GM12864 (cell line): ENCODE results near the gene GLIS2.
A peak's percentile ranks its signal among the peaks of the same experiment; 100 is the strongest.

Experiments used
- DNase-seq: peaks from one replicate; pipeline ENCODE4 v3.0.0-alpha.2; 2011; ENCODE audit warnings: low read depth
- H3K4me3 ChIP-seq: 2 replicates; pipeline ENCODE4 v1.5.1; 2011; ENCODE audit warnings: mild to moderate bottlenecking, low read depth, low read length, control low read depth
- TF ChIP-seq, protein P1 (sequence below): IDR thresholded peaks from 2 replicates; pipeline ENCODE4 v1.5.1; 2011; ENCODE audit warnings: low read depth, mild to moderate bottlenecking, moderate library complexity, low read length, control low read depth, inconsistent platforms; ENCODE audit errors: missing control alignments

The GLIS2 gene

DNA sequence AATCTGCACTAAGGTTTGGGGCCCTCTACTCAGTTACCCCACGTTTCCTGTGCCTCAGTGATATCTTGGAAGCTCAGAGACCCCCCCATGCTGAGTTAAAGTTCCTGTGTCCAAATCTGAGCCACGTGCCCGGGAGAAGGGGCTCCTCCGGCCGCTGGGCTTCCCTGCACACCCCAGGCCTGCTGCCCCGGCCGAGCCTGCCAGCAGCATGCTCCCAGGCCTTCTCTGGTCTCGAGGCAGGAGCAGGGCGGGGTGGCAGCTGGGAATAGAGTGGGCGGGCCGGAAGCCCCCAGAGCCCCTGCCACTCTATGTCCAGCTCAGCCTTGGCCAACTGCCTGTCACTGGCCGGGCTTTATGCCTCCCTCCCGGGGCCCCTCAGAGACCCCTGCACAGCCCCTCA lies 50.1 kb downstream of the GLIS2 start:
- H3K4me3 ChIP-seq, result no peak overlapping the region
- DNase-seq, result no peak
- TF ChIP-seq, protein P1, sequence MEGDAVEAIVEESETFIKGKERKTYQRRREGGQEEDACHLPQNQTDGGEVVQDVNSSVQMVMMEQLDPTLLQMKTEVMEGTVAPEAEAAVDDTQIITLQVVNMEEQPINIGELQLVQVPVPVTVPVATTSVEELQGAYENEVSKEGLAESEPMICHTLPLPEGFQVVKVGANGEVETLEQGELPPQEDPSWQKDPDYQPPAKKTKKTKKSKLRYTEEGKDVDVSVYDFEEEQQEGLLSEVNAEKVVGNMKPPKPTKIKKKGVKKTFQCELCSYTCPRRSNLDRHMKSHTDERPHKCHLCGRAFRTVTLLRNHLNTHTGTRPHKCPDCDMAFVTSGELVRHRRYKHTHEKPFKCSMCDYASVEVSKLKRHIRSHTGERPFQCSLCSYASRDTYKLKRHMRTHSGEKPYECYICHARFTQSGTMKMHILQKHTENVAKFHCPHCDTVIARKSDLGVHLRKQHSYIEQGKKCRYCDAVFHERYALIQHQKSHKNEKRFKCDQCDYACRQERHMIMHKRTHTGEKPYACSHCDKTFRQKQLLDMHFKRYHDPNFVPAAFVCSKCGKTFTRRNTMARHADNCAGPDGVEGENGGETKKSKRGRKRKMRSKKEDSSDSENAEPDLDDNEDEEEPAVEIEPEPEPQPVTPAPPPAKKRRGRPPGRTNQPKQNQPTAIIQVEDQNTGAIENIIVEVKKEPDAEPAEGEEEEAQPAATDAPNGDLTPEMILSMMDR, result no peak

DNA sequence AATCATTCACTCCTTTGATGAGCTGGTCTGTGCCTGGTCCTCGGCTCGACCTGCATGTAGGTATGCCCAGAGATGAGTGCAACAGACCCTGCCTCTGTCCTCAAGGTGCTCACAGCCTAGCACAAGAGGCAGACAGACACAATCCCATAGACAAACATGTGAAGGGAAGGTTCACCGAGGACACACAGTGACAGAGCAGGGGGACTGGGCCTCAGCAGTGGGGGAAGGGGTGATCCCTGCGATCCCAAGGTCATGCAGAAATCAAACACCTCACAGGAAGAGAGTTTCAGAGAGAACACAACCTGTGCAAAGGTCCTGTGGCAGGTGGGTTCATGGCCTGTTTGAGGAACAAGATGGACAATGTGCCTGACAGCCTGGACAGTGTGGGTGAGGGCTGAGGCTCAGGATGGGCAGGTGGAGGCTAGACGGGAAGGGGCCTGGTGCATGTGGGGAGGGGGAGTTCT lies 51.6 kb downstream of the GLIS2 start:
- TF ChIP-seq, protein P1, result no peak
- no peak for DNase-seq
- no peak overlapping the region for H3K4me3 ChIP-seq

DNA sequence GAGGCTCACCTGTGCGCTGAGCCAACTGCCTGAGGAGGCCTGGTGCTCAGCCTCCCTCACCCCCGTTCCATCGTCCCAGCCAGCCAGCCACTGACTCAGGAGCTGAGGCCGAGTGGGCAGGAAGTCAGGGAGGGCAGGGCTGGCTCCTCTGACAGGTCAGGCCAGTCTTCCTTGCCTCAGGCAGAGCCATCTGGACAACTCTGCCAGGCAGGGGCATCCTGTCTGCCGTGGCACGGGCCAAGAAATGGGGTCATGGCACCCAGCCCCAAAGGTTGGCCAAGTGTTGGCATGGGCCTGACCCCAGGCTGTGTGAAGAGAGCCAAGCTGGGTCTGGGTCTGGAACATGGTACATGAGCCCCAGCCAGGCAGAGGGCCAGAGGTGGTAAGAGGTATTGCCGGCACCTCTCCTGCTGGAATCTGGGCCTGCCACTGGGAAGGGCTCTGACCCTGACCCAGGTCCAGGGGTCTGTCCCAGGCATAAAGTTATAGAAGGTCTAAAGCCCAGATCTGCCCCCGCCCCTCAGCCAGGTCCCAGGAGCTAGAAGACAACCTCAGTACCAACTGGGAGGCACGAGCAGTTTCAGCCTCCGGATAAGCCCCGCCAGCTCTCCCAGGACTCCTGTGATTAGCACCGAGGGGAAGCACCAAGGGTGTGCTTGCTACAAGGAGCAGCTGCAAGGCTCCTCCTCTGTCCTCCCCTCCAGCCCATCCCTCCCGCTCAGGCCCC lies 53.3 kb downstream of the GLIS2 start:
- no peak overlapping the region for H3K4me3 ChIP-seq
- DNase-seq, result no peak
- TF ChIP-seq, protein P1, result no peak

DNA sequence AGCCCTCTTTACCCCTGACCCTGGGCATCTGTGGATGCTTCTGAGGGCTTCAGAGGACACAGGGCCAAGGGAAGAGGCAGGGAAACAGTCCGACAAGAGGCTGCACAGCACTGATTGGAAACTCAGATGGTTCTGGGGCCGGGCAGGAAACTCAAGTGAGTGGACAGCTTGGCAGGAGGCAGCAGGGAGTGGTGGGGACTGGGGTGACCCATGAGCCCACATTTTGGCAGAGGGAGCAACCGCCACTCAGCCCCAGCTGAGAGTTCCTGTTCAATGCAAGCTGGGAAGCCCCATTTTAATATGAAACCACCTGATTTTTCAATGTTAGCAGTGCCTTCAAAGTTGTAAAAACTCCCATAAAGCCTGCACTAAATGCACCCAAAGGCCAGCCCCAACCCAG lies 54.3 kb downstream of the GLIS2 start:
- TF ChIP-seq, protein P1, result no peak
- no peak overlapping the region for H3K4me3 ChIP-seq
- no peak for DNase-seq

DNA sequence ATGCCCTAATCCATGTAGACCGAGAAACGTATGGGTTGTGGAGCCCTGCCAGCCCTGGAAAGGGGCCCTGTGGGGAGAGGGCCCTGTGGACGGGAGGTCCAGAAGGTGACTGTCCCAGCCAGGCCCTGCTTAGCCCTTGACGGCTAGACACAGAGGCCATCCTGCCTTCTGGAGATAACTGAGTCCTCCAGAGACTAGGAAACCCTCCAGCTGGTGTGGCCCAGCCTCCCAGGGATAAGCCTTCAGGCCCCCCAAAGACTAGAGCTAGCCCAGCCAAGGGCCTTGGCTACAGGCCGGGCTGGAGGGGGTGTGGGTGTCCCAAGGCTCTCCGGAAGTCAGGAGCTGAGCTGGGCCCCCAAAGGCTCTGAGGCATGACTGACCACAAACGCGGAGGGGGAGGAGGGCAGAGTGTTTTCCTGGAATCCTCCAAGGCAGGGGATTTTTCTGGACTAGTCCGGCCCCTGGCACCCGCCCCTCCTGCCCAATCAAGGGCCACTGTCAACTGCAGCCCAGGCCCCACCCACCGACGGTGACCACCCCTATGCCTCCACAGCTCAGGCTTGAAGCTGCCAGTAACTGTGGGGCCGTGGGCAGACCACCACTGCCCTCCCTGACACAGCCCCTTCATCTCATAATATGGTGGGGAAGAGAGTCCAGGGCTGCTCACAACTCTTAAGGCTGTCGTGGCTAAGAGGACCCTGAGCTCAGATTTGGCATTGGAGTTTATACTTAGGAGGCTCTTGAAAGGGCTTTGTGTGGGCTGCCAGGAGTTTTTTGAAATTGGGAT lies 54.9 kb downstream of the GLIS2 start:
- no peak for DNase-seq
- no peak overlapping the region for H3K4me3 ChIP-seq
- TF ChIP-seq, protein P1, result no peak

DNA sequence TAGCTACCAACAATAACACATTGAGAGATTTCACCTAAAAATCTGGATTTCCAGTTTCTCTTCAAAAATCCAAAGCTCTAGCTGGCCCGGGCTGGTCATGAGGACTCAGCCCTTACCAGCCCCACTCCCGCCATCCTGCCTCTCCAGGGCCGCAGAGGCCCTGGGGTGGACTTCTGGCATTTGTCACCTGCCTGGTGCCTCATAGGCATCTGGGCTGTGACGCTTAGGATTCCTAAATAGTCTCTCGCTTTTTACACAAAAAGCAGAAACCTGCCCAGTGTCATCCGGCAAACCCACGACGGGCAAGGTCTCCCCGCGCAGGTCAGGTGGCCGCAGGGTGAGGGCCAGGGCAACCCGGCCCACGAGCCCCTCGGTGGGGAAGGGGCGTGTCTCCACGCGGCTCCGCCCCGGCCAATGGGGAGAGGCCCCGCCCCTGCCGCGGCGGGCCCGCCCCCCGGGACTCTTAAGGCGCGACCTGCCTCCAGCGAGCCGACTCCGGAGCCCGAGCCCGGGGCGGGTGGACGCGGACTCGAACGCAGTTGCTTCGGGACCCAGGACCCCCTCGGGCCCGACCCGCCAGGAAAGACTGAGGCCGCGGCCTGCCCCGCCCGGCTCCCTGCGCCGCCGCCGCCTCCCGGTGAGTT lies 55.6 kb downstream of the GLIS2 start, which contains the start of gene VASN:
TSS of gene VASN (plus strand) at position 492 of the 644 bp plus-strand sequence. CDS start 9,030 bp downstream, outside the sequence.
- TF ChIP-seq, protein P1, result no peak
- H3K4me3 ChIP-seq, result peak within 1 kb of the TSS; percentile 29
- no peak for DNase-seq
